Mesodermal cell (in vitro differentiated cells): ENCODE data around the gene TIMM21.

Source experiments
- H3K27ac ChIP-seq: 2 replicates; pipeline ENCODE4 v1.7.0; 2013; ENCODE audit warnings: mild to moderate bottlenecking, low read depth, low read length, moderate library complexity; ENCODE audit not compliant: severe bottlenecking
- H3K36me3 ChIP-seq: 2 replicates; pipeline ENCODE4 v1.7.1; 2013; ENCODE audit warnings: mild to moderate bottlenecking, low read length, moderate library complexity; ENCODE audit not compliant: control insufficient read depth, insufficient read depth
- H3K4me1 ChIP-seq: one replicate; pipeline ENCODE4 v1.7.1; 2013; ENCODE audit warnings: mild to moderate bottlenecking, low read length; ENCODE audit not compliant: insufficient read depth, control insufficient read depth, poor library complexity, severe bottlenecking
- H3K4me3 ChIP-seq: 2 replicates; pipeline ENCODE4 v1.7.0; 2013; ENCODE audit warnings: low read length, control low read depth, mild to moderate bottlenecking; ENCODE audit not compliant: insufficient read depth, poor library complexity, severe bottlenecking; ENCODE audit errors: extremely low read depth
- H3K9me3 ChIP-seq: 2 replicates; pipeline ENCODE4 v1.7.1; 2013; ENCODE audit warnings: mild to moderate bottlenecking, low read length, moderate library complexity; ENCODE audit not compliant: control insufficient read depth
- WGBS, 2 experiments: methylation state at CpG; one replicate each; pipeline ENCODE4 v1.1.5; 2013; ENCODE audit warnings: missing lambda C conversion rate in 2 of 2; ENCODE audit not compliant: insufficient coverage in 2 of 2; 5-methylcytosine and 5-hydroxymethylcytosine counted together

TIMM21 gene

GRCh38 chr18:74190086-74190485, 41.8 kb downstream of the TIMM21 start:
- H3K4me1 ChIP-seq, result no peaks in the 10 kb centered on the region
- H3K36me3 ChIP-seq, result no peaks in the 10 kb centered on the region
- H3K9me3 ChIP-seq, result no peaks in the 10 kb centered on the region
- 61 to 73% methylated on average over 3 to 4 of the region's 4 CpGs for WGBS, 2 experiments
- H3K27ac ChIP-seq, result no peak overlapping the region
- H3K4me3 ChIP-seq, result no peak overlapping the region

GRCh38 chr18:74191577-74191976, 43.3 kb downstream of the TIMM21 start:
- WGBS, 2 experiments, result 86 to 90% methylated on average over 13 of the region's 14 CpGs

GRCh38 chr18:74194691-74195090, 46.4 kb downstream of the TIMM21 start:
- Histone ChIP-seq H3K4me3 (no peak overlapping the region), H3K36me3 (no peaks in the 10 kb centered on the region), H3K4me1 (peaks cover 5% of the 10 kb centered on the region), H3K27ac (no peak overlapping the region), H3K9me3 (no peaks in the 10 kb centered on the region)
- WGBS, 2 experiments, result 83 to 86% methylated on average over 1 to 2 of the region's 3 CpGs

More at GRCh38 chr18:74191577-74191976, 43.3 kb downstream of the TIMM21 start:
- Histone ChIP-seq H3K27ac (no peak overlapping the region), H3K4me1 (no peaks in the 10 kb centered on the region), H3K36me3 (no peaks in the 10 kb centered on the region), H3K4me3 (no peak overlapping the region), H3K9me3 (no peaks in the 10 kb centered on the region)

- Histone ChIP-seq H3K27ac (no peak overlapping the region), H3K9me3 (no peaks in the 10 kb centered on the region), H3K36me3 (no peaks in the 10 kb centered on the region), H3K4me1 (peaks cover 5% of the 10 kb centered on the region), H3K4me3 (no peak overlapping the region)
- WGBS, 2 experiments, result 23 to 37% methylated on average over 5 of the region's 9 CpGs
These were observed 48.1 kb downstream of the TIMM21 start for GRCh38 chr18:74196220-74197119.

GRCh38 chr18:74197705-74198341, 49.5 kb downstream of the TIMM21 start:
- Histone ChIP-seq H3K4me1 (peaks cover 5% of the 10 kb centered on the region), H3K4me3 (no peak overlapping the region), H3K27ac (no peak overlapping the region), H3K9me3 (no peaks in the 10 kb centered on the region), H3K36me3 (no peaks in the 10 kb centered on the region)
- 79 to 97% methylated on average over 6 to 11 of the region's 11 CpGs for WGBS, 2 experiments

GRCh38 chr18:74198453-74198852, 50.1 kb downstream of the TIMM21 start:
- Histone ChIP-seq H3K36me3 (no peaks in the 10 kb centered on the region), H3K4me1 (peaks cover 5% of the 10 kb centered on the region), H3K9me3 (no peaks in the 10 kb centered on the region), H3K4me3 (no peak overlapping the region), H3K27ac (no peak overlapping the region)
- 88 to 91% methylated on average over 3 of the region's 3 CpGs for WGBS, 2 experiments

GRCh38 chr18:74200780-74201179, 52.5 kb downstream of the TIMM21 start:
- H3K27ac ChIP-seq, result no peak overlapping the region
- H3K9me3 ChIP-seq, result no peaks in the 10 kb centered on the region
- 86 to 90% methylated on average over 15 to 17 of the region's 17 CpGs for WGBS, 2 experiments
- H3K4me3 ChIP-seq, result no peak overlapping the region
- no peaks in the 10 kb centered on the region for H3K36me3 ChIP-seq
- H3K4me1 ChIP-seq, result peaks cover 5% of the 10 kb centered on the region

GRCh38 chr18:74203811-74204210, 55.5 kb downstream of the TIMM21 start:
- Histone ChIP-seq H3K4me3 (no peak overlapping the region), H3K9me3 (no peaks in the 10 kb centered on the region), H3K27ac (no peak overlapping the region), H3K36me3 (no peaks in the 10 kb centered on the region), H3K4me1 (no peaks in the 10 kb centered on the region)
- WGBS, 2 experiments, result 73 to 74% methylated on average over 6 to 7 of the region's 7 CpGs

- Histone ChIP-seq H3K4me3 (no peak overlapping the region), H3K4me1 (no peaks in the 10 kb centered on the region), H3K27ac (no peak overlapping the region), H3K9me3 (no peaks in the 10 kb centered on the region), H3K36me3 (no peaks in the 10 kb centered on the region)
- 84 to 90% methylated on average over 3 of the region's 5 CpGs for WGBS, 2 experiments
These were observed 56.3 kb downstream of the TIMM21 start for GRCh38 chr18:74204526-74205152.
